ENCODE measurements around the gene S100A8.

DNA sequence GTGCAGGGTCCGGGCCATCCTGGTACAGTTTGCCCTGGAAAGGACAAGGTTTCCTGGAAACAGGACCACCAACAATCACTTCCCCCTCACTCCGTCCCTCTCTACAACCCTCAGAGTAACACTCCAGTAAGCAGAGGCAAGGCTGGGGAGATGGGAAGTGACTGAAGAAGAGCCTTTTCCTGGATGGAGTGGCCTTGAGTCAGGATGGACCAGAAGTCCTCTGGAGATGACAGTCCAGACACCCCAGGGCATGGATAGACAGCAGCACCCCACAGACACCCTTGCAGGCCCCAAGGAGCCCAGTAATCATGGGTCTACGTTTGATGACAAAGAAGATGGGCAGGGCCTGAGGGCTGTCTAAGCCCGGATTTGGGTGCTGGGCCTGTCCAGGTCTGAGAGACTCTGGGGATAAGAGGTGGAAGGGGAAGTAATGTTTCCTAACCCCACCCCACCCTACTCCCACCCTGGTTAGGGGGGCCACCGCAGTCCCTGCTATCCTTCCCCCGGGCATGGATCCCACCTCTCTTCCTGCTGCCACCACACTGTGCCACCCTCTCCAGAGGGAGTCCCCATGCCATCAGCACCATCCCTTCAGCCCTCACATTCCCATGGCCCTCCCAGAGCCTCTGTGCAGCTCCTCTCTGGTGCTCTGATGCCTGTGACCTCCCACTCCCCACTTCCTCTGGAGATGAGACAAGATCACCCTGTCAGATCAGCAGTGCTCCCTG lies 7.2 kb upstream of the S100A8 start:
- TF ChIP-seq, protein P1, sequence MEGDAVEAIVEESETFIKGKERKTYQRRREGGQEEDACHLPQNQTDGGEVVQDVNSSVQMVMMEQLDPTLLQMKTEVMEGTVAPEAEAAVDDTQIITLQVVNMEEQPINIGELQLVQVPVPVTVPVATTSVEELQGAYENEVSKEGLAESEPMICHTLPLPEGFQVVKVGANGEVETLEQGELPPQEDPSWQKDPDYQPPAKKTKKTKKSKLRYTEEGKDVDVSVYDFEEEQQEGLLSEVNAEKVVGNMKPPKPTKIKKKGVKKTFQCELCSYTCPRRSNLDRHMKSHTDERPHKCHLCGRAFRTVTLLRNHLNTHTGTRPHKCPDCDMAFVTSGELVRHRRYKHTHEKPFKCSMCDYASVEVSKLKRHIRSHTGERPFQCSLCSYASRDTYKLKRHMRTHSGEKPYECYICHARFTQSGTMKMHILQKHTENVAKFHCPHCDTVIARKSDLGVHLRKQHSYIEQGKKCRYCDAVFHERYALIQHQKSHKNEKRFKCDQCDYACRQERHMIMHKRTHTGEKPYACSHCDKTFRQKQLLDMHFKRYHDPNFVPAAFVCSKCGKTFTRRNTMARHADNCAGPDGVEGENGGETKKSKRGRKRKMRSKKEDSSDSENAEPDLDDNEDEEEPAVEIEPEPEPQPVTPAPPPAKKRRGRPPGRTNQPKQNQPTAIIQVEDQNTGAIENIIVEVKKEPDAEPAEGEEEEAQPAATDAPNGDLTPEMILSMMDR (IDR thresholded peaks at IDR 0.05), result no peak
- no peak for TF ChIP-seq POLR2AphosphoS5 (IDR thresholded peaks at IDR 0.05)
- TF ChIP-seq POLR2A (IDR thresholded peaks at IDR 0.05), result no peak

All from suprapubic skin (tissue), 4 donors.